Left ventricle myocardium inferior (tissue), 1 donor: ENCODE results near the gene DCTN2. TPM values are rescaled to one million over a fixed set of nuclear protein-coding genes. Genes with fewer than 3 reads are reported as not detected.

Experiments used
- DNase-seq: peaks from one replicate; pipeline ENCODE4 v3.0.0-alpha.2; 2020
- H3K27ac ChIP-seq: fragments of 200-600 bp; replicated peaks from 2 replicates; pipeline ENCODE4 v1.8.0; 2021
- H3K27me3 ChIP-seq: fragments of 200-600 bp; 2 replicates; pipeline ENCODE4 v1.8.0; 2021; ENCODE audit warnings: low read depth
- H3K36me3 ChIP-seq: fragments of 200-600 bp; 2 replicates; pipeline ENCODE4 v1.8.0; 2021
- H3K4me1 ChIP-seq: fragments of 200-600 bp; 2 replicates; pipeline ENCODE4 v1.8.0; 2021
- H3K4me3 ChIP-seq: fragments of 200-600 bp; 2 replicates; pipeline ENCODE4 v1.8.0; 2021; ENCODE audit warnings: mild to moderate bottlenecking, moderate library complexity
- H3K9me3 ChIP-seq: fragments of 200-600 bp; replicated peaks from 2 replicates; pipeline ENCODE4 v1.8.0; 2021
- CTCF ChIP-seq: fragments of 200-600 bp; IDR thresholded peaks from 2 replicates; pipeline ENCODE4 v1.8.0; 2021; ENCODE audit warnings: antibody characterized with exemption, mild to moderate bottlenecking, borderline replicate concordance
- intact Hi-C: fragments of 100-400 bp; cut with micrococcal nuclease; formaldehyde crosslinking; loops from one replicate; pipeline ENCODE4 v1.11.0; 2022
- total RNA-seq: library from RNA; stranded (reverse); fragmentation: NEBNext Ultra II Directional; extraction: Animal tissue kit (Norgen Biotek cat#: 25700); gene quantifications from one replicate; pipeline ENCODE4 v1.2.1, GENCODE V29; 2021
- donor health status: DM: no; HTN: yes; CAD: no; lungs with severe emphysema.

DCTN2 gene
- total RNA-seq, 1 donor from 2014 or later = 87.8 TPM

GRCh38 chr12:57558864-57559263 lies 11.9 kb upstream of the DCTN2 start:
- no peak for DNase-seq
- no peaks in the 10 kb centered on the region for H3K9me3 ChIP-seq
- intact Hi-C loops = no loop called here
- H3K27me3 ChIP-seq = peaks cover 41% of the 10 kb centered on the region
- no peaks in the 10 kb centered on the region for H3K4me1 ChIP-seq
- H3K27ac ChIP-seq = no peak overlapping the region
- no peak for TF ChIP-seq CTCF
- no peaks in the 10 kb centered on the region for H3K36me3 ChIP-seq
- H3K4me3 ChIP-seq = no peak overlapping the region

- H3K36me3 ChIP-seq = no peaks in the 10 kb centered on the region
- no peak overlapping the region for H3K4me3 ChIP-seq
- H3K27me3 ChIP-seq = peaks cover 46% of the 10 kb centered on the region
- DNase-seq = no peak
- intact Hi-C loops = no loop called here
- TF ChIP-seq CTCF = no peak
- no peak overlapping the region for H3K27ac ChIP-seq
- peaks cover 5% of the 10 kb centered on the region for H3K4me1 ChIP-seq
- no peaks in the 10 kb centered on the region for H3K9me3 ChIP-seq
Observed at GRCh38 chr12:57554897-57555296, 7.9 kb upstream of the DCTN2 start.

GRCh38 chr12:57554453-57554852 lies 7.5 kb upstream of the DCTN2 start:
- Histone ChIP-seq H3K27ac (no peak overlapping the region), H3K9me3 (no peaks in the 10 kb centered on the region), H3K4me1 (peaks cover 9% of the 10 kb centered on the region), H3K4me3 (no peak overlapping the region), H3K36me3 (no peaks in the 10 kb centered on the region), H3K27me3 (peaks cover 50% of the 10 kb centered on the region)
- TF ChIP-seq CTCF = no peak
- DNase-seq = no peak
- intact Hi-C loops = no loop called here

GRCh38 chr12:57553343-57554202 lies 6.6 kb upstream of the DCTN2 start:
- no peaks in the 10 kb centered on the region for H3K36me3 ChIP-seq
- no peaks in the 10 kb centered on the region for H3K9me3 ChIP-seq
- H3K27me3 ChIP-seq = peaks cover 59% of the 10 kb centered on the region
- no peak overlapping the region for H3K27ac ChIP-seq
- intact Hi-C loops = no loop called here
- no peak for TF ChIP-seq CTCF
- DNase-seq = no peak
- no peak overlapping the region for H3K4me3 ChIP-seq
- H3K4me1 ChIP-seq = peaks cover 9% of the 10 kb centered on the region

GRCh38 chr12:57552835-57553313 lies 5.9 kb upstream of the DCTN2 start:
- peaks cover 66% of the 10 kb centered on the region for H3K27me3 ChIP-seq
- TF ChIP-seq CTCF = no peak
- intact Hi-C loops = no loop called here
- DNase-seq = no peak
- H3K9me3 ChIP-seq = no peaks in the 10 kb centered on the region
- no peak overlapping the region for H3K27ac ChIP-seq
- no peak overlapping the region for H3K4me3 ChIP-seq
- H3K4me1 ChIP-seq = peaks cover 9% of the 10 kb centered on the region
- H3K36me3 ChIP-seq = no peaks in the 10 kb centered on the region
